ENCODE results near the gene KCNMA1.

Gene KCNMA1

GRCh38 chr10:77537071-77537470 lies 100.5 kb downstream of the KCNMA1 start:
- Histone ChIP-seq H3K36me3 (no peaks in the 10 kb centered on the region), H3K9me3 (no peaks in the 10 kb centered on the region), H3K27ac (no peak overlapping the region), H3K4me3 (ENCODE audit: low read depth in 1 of 2, low read length in 1 of 2) (no peak overlapping the region), H3K4me1 (ENCODE audit: control insufficient read depth in 1 of 2, insufficient read depth in 1 of 2, low read depth in 1 of 2, low read length in 1 of 2) (no peaks in the 10 kb centered on the region), H3K27me3 (peaks cover 67% of the 10 kb centered on the region)
- TF ChIP-seq CTCF (IDR thresholded peaks at IDR 0.05): no peak

- H3K4me1 ChIP-seq (ENCODE audit: control insufficient read depth in 1 of 2, insufficient read depth in 1 of 2, low read depth in 1 of 2, low read length in 1 of 2): no peaks in the 10 kb centered on the region
- no peak overlapping the region for H3K27ac ChIP-seq
- peaks cover 58% of the 10 kb centered on the region for H3K27me3 ChIP-seq
- H3K9me3 ChIP-seq: no peaks in the 10 kb centered on the region
- no peak overlapping the region for H3K4me3 ChIP-seq (ENCODE audit: low read depth in 1 of 2, low read length in 1 of 2)
- no peaks in the 10 kb centered on the region for H3K36me3 ChIP-seq
- no peak for TF ChIP-seq CTCF (IDR thresholded peaks at IDR 0.05)
Observed at GRCh38 chr10:77533887-77534278, 103.7 kb downstream of the KCNMA1 start.

GRCh38 chr10:77533146-77533886 lies 104.3 kb downstream of the KCNMA1 start:
- TF ChIP-seq CTCF (IDR thresholded peaks at IDR 0.05): no peak
- H3K27ac ChIP-seq: no peak overlapping the region

GRCh38 chr10:77532068-77532467 lies 105.5 kb downstream of the KCNMA1 start:
- Histone ChIP-seq H3K27ac (no peak overlapping the region), H3K27me3 (peaks cover 47% of the 10 kb centered on the region), H3K4me3 (ENCODE audit: low read depth in 1 of 2, low read length in 1 of 2) (no peak overlapping the region), H3K9me3 (no peaks in the 10 kb centered on the region), H3K4me1 (ENCODE audit: control insufficient read depth in 1 of 2, insufficient read depth in 1 of 2, low read depth in 1 of 2, low read length in 1 of 2) (no peaks in the 10 kb centered on the region), H3K36me3 (no peaks in the 10 kb centered on the region)
- TF ChIP-seq CTCF (IDR thresholded peaks at IDR 0.05): no peak

More at GRCh38 chr10:77533146-77533886, 104.3 kb downstream of the KCNMA1 start:
- Histone ChIP-seq H3K4me3 (ENCODE audit: low read depth in 1 of 2, low read length in 1 of 2) (no peak overlapping the region), H3K4me1 (ENCODE audit: control insufficient read depth in 1 of 2, insufficient read depth in 1 of 2, low read depth in 1 of 2, low read length in 1 of 2) (no peaks in the 10 kb centered on the region), H3K27me3 (peaks cover 53% of the 10 kb centered on the region), H3K9me3 (no peaks in the 10 kb centered on the region), H3K36me3 (no peaks in the 10 kb centered on the region)

GRCh38 chr10:77531441-77532001 lies 106.1 kb downstream of the KCNMA1 start:
- no peak for TF ChIP-seq CTCF (IDR thresholded peaks at IDR 0.05)
- H3K4me1 ChIP-seq (ENCODE audit: control insufficient read depth in 1 of 2, insufficient read depth in 1 of 2, low read depth in 1 of 2, low read length in 1 of 2): no peaks in the 10 kb centered on the region
- H3K4me3 ChIP-seq (ENCODE audit: low read depth in 1 of 2, low read length in 1 of 2): no peak overlapping the region
- no peak overlapping the region for H3K27ac ChIP-seq
- H3K36me3 ChIP-seq: no peaks in the 10 kb centered on the region
- no peaks in the 10 kb centered on the region for H3K9me3 ChIP-seq
- peaks cover 42% of the 10 kb centered on the region for H3K27me3 ChIP-seq
